Gastroesophageal sphincter (tissue), 3 donors: Measurements from ENCODE around the gene HEMGN.

Experiments
- CTCF ChIP-seq, 4 experiments: fragments of 200-600 bp in 2 of 4; fragments of 450-650 bp in 2 of 4; sonication (generic) in 1 of 4; IDR thresholded peaks; one replicate each; pipeline ENCODE4 v1.5.1; 2017 to 2019; ENCODE audit warnings: antibody characterized with exemption in 4 of 4, mild to moderate bottlenecking in 2 of 4, moderate library complexity in 2 of 4
- EP300 ChIP-seq: sonication (generic); formaldehyde crosslinking; IDR thresholded peaks from one replicate; pipeline ENCODE4 v1.6.1; 2017; ENCODE audit warnings: antibody characterized with exemption, mild to moderate bottlenecking
- POLR2A ChIP-seq, 2 donors: fragments of 450-650 bp; IDR thresholded peaks; one replicate each; pipeline ENCODE4 v1.6.1; 2017; ENCODE audit warnings: antibody characterized with exemption in 2 of 2, mild to moderate bottlenecking in 2 of 2, moderate library complexity in 1 of 2
- POLR2AphosphoS5 ChIP-seq: sonication (generic); formaldehyde crosslinking; IDR thresholded peaks from one replicate; pipeline ENCODE4 v1.6.1; 2017; ENCODE audit warnings: antibody characterized with exemption

GRCh38 chr9:97891736-97892135, 46.2 kb downstream of the HEMGN start:
- TF ChIP-seq CTCF (IDR thresholded peaks at IDR 0.05) (no peak), POLR2A (IDR thresholded peaks at IDR 0.05) (no peak), EP300 (no peak), POLR2AphosphoS5 (no peak)
